NCI-H82 treated with DMSO at 0.1 percent for 48 hours (cell line): ENCODE data around the gene VPS26B.
"Not testable (repeated sequence)": the region's sequence is repeated elsewhere in the genome, so short reads cannot be mapped to it uniquely, and the experiment has no call there.

Experiments used
- DNase-seq: peaks from one replicate; lab custom pipeline; 2025; ENCODE audit not compliant: unreplicated experiment; lab: John Stamatoyannopoulos, UW

Gene VPS26B

GRCh38 chr11:134278356-134278755, 53.9 kb downstream of the VPS26B start:
- no peak for DNase-seq

DNA sequence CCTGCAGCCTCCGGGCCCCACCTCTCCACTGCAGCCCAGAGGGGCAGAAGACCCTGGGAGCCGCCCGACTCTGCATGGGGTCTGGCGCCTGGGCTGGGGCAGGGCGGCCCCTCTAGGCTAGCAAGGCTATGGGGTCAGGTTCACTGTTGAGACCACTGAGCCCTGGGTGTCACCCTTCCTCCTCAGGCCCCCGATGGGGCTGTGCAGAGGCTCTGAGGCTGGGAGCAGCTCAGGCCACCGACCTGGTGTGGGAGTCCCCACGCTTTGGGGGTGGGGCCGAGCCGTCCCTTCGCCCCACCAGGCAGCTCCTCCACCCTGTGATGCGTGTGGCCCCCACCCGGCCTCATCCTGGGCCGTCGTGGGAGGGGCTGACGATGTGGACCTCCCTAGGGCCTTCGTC, 57.2 kb downstream of the VPS26B start:
- not testable (repeated sequence) for DNase-seq

DNA sequence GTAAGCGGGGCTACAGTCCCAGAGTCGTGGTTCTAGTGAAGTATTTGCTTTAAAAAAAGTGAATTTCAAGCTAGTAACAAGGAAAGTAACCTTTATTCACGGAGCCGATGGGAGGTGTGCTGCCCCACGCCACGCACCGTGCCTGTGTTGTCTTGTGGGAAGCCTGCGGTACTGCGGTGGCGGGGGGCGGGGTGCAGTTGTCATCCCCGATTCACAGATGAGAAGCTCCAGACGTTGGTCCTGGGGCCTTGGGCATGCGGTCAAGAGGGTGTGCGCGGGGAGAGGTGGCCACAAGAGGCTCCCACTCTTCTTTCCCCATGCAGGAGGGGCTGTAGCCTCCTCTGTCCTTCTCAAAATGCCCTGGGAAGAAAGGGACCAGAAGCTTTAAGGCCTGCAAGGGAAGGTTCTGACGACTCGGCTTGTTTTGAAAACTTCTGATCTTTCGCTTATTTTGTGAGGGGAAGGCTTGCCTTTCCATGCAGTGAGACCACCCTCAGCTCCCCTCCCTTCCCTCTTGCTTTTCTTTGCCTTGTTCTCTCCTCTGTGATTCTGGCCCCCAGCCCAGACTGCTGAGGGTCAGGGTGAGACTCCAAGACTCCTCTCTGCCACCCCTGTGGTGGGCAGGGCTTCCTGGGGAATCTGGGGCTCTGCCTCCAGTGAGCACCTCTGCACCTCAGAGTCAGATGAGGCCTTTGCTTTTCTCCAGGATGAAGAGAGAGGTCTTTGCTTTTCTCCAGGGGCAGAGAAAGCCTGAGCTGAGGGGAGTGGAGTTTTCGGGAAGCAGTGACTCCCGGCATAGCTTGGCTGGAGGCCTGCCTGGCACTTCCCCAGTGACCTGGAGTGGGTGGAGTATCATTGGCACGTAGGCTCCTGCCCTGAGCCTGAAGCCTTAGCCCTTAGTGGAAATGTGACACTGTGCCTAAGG, 57.9 kb downstream of the VPS26B start:
- DNase-seq, result no peak

- no peak for DNase-seq
Observed at GRCh38 chr11:134283461-134284230, 59.2 kb downstream of the VPS26B start.

DNA sequence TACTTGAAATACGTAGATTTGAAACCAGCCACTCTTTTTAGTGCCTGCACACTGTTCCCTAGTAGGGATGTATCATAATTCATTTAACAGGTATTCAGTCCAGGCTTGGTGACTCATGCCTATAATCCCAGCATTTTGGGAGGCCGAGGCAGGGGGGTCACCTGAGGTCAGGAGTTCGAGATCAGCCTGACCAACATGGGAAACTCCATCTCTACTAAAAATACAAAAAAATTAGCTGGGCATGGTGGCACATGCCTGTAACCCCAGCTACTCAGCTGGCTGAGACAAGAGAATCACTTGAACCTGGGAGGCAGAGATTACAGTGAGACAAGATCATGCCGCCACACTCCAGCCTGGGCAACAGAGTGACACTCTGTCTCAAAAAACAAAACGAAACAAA, 59.9 kb downstream of the VPS26B start:
- not testable (repeated sequence) for DNase-seq

GRCh38 chr11:134287561-134287960, 63.1 kb downstream of the VPS26B start:
- DNase-seq, result no peak

DNA sequence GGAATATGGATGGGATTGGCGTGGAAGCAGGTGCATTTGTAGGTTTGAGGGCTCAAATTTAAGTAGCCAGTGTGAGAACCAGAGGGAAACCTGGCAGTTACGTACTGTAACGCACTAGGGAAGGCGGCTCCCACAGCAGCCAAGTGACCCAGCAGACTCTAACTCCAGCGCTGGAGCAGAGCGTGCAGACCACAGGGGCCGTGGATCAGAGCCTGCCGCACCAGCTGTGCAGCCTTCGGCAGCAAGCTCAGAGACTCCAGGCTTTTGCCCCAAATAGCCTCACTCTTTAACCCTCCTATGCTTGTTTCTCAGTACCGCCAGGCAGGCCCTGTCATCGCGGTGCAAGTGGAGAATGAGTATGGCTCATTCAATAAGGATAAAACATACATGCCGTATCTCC, 64.0 kb downstream of the VPS26B start:
- DNase-seq, result no peak

- DNase-seq, result no peak
Observed at GRCh38 chr11:134289167-134289566, 64.7 kb downstream of the VPS26B start.

GRCh38 chr11:134289789-134290188, 65.3 kb downstream of the VPS26B start:
- DNase-seq, result no peak

DNA sequence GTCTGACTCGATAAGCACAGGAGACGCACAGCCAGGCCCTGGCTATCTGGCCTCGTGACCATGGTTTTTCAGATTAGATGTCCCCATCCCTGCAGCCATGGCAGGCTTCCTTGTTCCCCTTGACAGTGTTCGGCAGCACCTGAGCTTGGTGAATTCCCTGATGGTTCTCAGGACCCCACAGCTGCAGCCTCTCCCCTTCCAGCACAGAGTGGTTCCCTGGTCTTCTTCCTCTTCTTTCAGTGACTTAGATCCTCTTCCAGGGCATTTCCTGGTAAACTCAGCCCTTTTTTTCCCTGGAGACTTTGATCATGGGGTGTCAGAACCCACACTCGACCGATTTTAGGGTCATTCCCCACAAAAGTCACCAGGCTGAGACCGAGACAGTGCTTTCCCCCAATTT, 66.2 kb downstream of the VPS26B start:
- DNase-seq, result no peak

- DNase-seq, result no peak
Observed at GRCh38 chr11:134291196-134291595, 66.7 kb downstream of the VPS26B start.

DNA sequence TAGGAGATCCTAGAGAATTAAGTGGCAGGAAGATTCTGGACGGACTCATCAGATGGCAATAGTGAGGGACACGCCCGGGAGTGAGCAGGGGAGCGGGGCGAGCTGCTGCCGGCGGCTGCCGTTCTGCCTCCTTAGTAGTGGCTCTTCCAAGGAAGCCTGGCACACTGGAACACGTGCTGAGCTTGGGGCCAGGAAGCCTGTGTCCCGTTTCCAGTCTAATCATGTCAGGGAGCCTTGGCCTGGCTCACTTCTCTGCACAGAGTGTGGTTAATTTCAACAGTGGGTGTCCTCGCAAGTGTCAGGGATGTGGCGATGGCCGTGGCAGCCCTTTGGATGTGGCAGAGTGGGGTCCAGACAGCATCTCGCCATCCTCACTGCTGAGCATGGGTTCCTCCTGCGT, 68.2 kb downstream of the VPS26B start:
- no peak for DNase-seq

DNA sequence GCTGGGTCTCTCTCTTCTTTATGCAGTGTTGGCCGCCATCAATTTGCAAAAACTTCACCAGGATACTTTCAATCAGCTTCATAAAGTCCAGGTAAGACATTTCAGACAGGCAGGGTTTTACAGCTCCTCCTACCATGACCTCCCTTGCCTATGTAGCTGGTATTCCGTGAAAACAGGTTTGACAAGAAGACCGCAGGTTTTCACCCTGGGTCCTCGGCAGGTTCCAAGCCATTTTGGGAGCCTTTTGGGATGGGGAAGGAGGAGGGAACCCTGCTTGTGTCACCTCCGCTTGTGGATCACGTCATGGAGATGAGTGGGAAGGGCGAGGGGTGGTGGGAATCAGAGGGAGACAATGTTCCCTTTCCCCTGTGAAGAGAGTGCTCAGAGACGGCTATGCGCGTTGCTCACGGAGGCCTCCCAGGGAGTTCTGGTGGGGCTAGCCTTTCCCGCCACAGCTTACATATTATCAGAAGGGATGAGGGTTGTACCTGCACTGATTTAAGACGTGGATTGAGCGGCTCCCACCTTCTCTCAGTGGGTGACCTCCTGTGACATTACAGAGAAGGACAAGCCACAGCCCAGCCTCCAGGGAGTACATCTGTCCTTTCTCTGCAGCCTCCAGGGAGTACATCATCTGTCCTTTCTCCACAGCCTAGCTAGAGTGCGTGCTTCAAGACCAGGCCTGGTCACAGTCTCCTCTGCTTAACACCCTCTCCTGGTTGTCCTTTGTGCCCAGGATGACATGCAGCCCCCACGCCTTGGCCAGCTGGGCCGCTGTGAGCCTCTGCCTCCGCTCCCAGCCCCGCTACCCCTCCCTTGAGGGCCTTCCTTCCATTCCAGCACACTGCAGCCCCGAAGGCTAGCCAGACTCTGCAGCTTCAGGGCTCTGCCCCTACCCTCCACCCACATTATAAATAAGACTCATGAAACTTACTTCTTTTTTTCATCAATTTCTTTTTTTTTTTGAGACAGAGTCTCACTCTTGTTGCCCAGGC, 68.9 kb downstream of the VPS26B start:
- no peak for DNase-seq

DNA sequence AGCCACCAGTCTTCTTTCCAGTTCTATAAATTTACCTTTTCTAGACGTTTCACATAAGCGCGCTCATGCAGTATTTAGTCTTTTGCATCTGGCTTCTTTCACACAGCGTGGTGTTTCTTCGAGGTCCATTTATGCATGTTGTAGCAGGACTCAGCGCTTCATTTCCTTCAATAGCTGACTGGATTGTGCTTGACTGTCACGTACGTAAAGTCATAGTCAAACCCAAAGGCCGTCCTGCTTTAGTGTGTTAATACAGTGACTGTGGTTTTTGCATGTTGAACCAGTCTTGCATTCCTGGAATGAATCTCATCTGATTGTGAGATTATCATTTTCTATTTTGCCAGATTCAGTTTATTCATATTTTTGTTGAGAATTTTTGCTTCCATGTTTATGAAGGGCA, 70.2 kb downstream of the VPS26B start:
- DNase-seq, result no peak
